Rectal smooth muscle tissue (tissue), 1 donor: ENCODE results near the gene MACROD2.

Experiments
- H3K27ac ChIP-seq: one replicate; pipeline ENCODE4 v1.7.0; 2013; ENCODE audit warnings: low read depth, low read length, inconsistent platforms
- H3K27me3 ChIP-seq: one replicate; pipeline ENCODE4 v1.7.0; 2013; ENCODE audit warnings: low read length; ENCODE audit not compliant: control insufficient read depth, insufficient read depth
- H3K36me3 ChIP-seq: one replicate; pipeline ENCODE4 v1.7.0; 2013; ENCODE audit warnings: low read length; ENCODE audit not compliant: control insufficient read depth, insufficient read depth
- H3K4me1 ChIP-seq: one replicate; pipeline ENCODE4 v1.7.0; 2013; ENCODE audit warnings: low read length; ENCODE audit not compliant: control insufficient read depth, insufficient read depth
- H3K4me3 ChIP-seq: one replicate; pipeline ENCODE4 v1.7.0; 2013; ENCODE audit warnings: low read length
- H3K9ac ChIP-seq: one replicate; pipeline ENCODE4 v1.7.0; 2013; ENCODE audit warnings: low read length

The MACROD2 gene

GRCh38 chr20:14064921-14065320 is 69.6 kb downstream of the MACROD2 start:
- Histone ChIP-seq H3K9ac (no peak overlapping the region), H3K4me1 (no peaks in the 10 kb centered on the region), H3K27ac (no peak overlapping the region), H3K27me3 (no peaks in the 10 kb centered on the region), H3K36me3 (no peaks in the 10 kb centered on the region), H3K4me3 (no peak overlapping the region)

- Histone ChIP-seq H3K9ac (no peak overlapping the region), H3K27ac (no peak overlapping the region), H3K4me3 (no peak overlapping the region), H3K27me3 (no peaks in the 10 kb centered on the region), H3K4me1 (no peaks in the 10 kb centered on the region), H3K36me3 (no peaks in the 10 kb centered on the region)
Observed at GRCh38 chr20:14065774-14066173, 70.5 kb downstream of the MACROD2 start.

- H3K27ac ChIP-seq, result no peak overlapping the region
- no peak overlapping the region for H3K4me3 ChIP-seq
- H3K4me1 ChIP-seq, result no peaks in the 10 kb centered on the region
- H3K27me3 ChIP-seq, result no peaks in the 10 kb centered on the region
- no peaks in the 10 kb centered on the region for H3K36me3 ChIP-seq
- no peak overlapping the region for H3K9ac ChIP-seq
Observed at GRCh38 chr20:14067603-14068002, 72.3 kb downstream of the MACROD2 start.

- Histone ChIP-seq H3K9ac (no peak overlapping the region), H3K27me3 (no peaks in the 10 kb centered on the region), H3K4me3 (no peak overlapping the region)
Observed at GRCh38 chr20:14069796-14070195, 74.5 kb downstream of the MACROD2 start.

GRCh38 chr20:14093652-14094051 is 98.3 kb downstream of the MACROD2 start:
- H3K9ac ChIP-seq, result no peak overlapping the region
- H3K4me3 ChIP-seq, result no peak overlapping the region
- H3K27me3 ChIP-seq, result no peaks in the 10 kb centered on the region
- no peaks in the 10 kb centered on the region for H3K4me1 ChIP-seq
- no peaks in the 10 kb centered on the region for H3K36me3 ChIP-seq
- H3K27ac ChIP-seq, result no peak overlapping the region

More at GRCh38 chr20:14069796-14070195, 74.5 kb downstream of the MACROD2 start:
- Histone ChIP-seq H3K36me3 (no peaks in the 10 kb centered on the region), H3K27ac (no peak overlapping the region), H3K4me1 (no peaks in the 10 kb centered on the region)

- no peaks in the 10 kb centered on the region for H3K27me3 ChIP-seq
- no peaks in the 10 kb centered on the region for H3K4me1 ChIP-seq
- no peak overlapping the region for H3K9ac ChIP-seq
- H3K27ac ChIP-seq, result no peak overlapping the region
- H3K4me3 ChIP-seq, result no peak overlapping the region
- no peaks in the 10 kb centered on the region for H3K36me3 ChIP-seq
Observed at GRCh38 chr20:14098261-14098660, 102.9 kb downstream of the MACROD2 start.

- no peak overlapping the region for H3K9ac ChIP-seq
- H3K36me3 ChIP-seq, result no peaks in the 10 kb centered on the region
- H3K27ac ChIP-seq, result no peak overlapping the region
- H3K27me3 ChIP-seq, result no peaks in the 10 kb centered on the region
- H3K4me1 ChIP-seq, result no peaks in the 10 kb centered on the region
- H3K4me3 ChIP-seq, result no peak overlapping the region
Observed at GRCh38 chr20:14113416-14113815, 118.1 kb downstream of the MACROD2 start.

- Histone ChIP-seq H3K27me3 (no peaks in the 10 kb centered on the region), H3K4me3 (no peak overlapping the region), H3K4me1 (no peaks in the 10 kb centered on the region), H3K9ac (no peak overlapping the region), H3K27ac (no peak overlapping the region), H3K36me3 (no peaks in the 10 kb centered on the region)
Observed at GRCh38 chr20:14114065-14114704, 118.9 kb downstream of the MACROD2 start.

GRCh38 chr20:14116037-14116436 is 120.7 kb downstream of the MACROD2 start:
- H3K27ac ChIP-seq, result no peak overlapping the region
- H3K9ac ChIP-seq, result no peak overlapping the region
- H3K36me3 ChIP-seq, result no peaks in the 10 kb centered on the region
- no peaks in the 10 kb centered on the region for H3K27me3 ChIP-seq
- no peaks in the 10 kb centered on the region for H3K4me1 ChIP-seq
- no peak overlapping the region for H3K4me3 ChIP-seq

GRCh38 chr20:14117768-14118167 is 122.5 kb downstream of the MACROD2 start:
- no peak overlapping the region for H3K4me3 ChIP-seq
- no peaks in the 10 kb centered on the region for H3K27me3 ChIP-seq
- no peak overlapping the region for H3K27ac ChIP-seq
- H3K36me3 ChIP-seq, result no peaks in the 10 kb centered on the region
- H3K9ac ChIP-seq, result no peak overlapping the region
- H3K4me1 ChIP-seq, result no peaks in the 10 kb centered on the region

- H3K36me3 ChIP-seq, result no peaks in the 10 kb centered on the region
- H3K27ac ChIP-seq, result no peak overlapping the region
- no peaks in the 10 kb centered on the region for H3K27me3 ChIP-seq
- H3K4me3 ChIP-seq, result no peak overlapping the region
- no peak overlapping the region for H3K9ac ChIP-seq
- H3K4me1 ChIP-seq, result no peaks in the 10 kb centered on the region
Observed at GRCh38 chr20:14126856-14127255, 131.5 kb downstream of the MACROD2 start.

GRCh38 chr20:14127514-14128223 is 132.4 kb downstream of the MACROD2 start:
- no peak overlapping the region for H3K9ac ChIP-seq
- no peak overlapping the region for H3K4me3 ChIP-seq
- H3K4me1 ChIP-seq, result no peaks in the 10 kb centered on the region
- no peaks in the 10 kb centered on the region for H3K27me3 ChIP-seq
- no peaks in the 10 kb centered on the region for H3K36me3 ChIP-seq
- H3K27ac ChIP-seq, result no peak overlapping the region

GRCh38 chr20:14134004-14134403 is 138.7 kb downstream of the MACROD2 start:
- no peak overlapping the region for H3K27ac ChIP-seq
- no peak overlapping the region for H3K4me3 ChIP-seq
- no peaks in the 10 kb centered on the region for H3K27me3 ChIP-seq
- H3K9ac ChIP-seq, result no peak overlapping the region
- H3K36me3 ChIP-seq, result no peaks in the 10 kb centered on the region
- H3K4me1 ChIP-seq, result no peaks in the 10 kb centered on the region
